HepG2 (cell line): Measurements from ENCODE around the gene RASIP1. TPM values are rescaled to one million over a fixed set of nuclear protein-coding genes. Genes with fewer than 3 reads are reported as not detected.

Experiments
- AKAP8 ChIP-seq: sonication (generic); formaldehyde crosslinking; IDR thresholded peaks from 2 replicates; pipeline ENCODE4 v1.5.1; 2020; ENCODE audit warnings: mild to moderate bottlenecking, missing genetic modification reagents
- CCAR2 ChIP-seq: fragments of 200-400 bp; formaldehyde crosslinking; optimal IDR thresholded peaks from 2 replicates; pipeline ENCODE3; 2018; ENCODE audit warnings: low read depth, mild to moderate bottlenecking, low read length, moderate library complexity
- FOSL1 ChIP-seq: sonication (generic); formaldehyde crosslinking; IDR thresholded peaks from 2 replicates; pipeline ENCODE4 v1.9.0; 2021; ENCODE audit warnings: missing genetic modification reagents, borderline replicate concordance
- GTF3A ChIP-seq: sonication (generic); formaldehyde crosslinking; conservative IDR thresholded peaks from 2 replicates; pipeline ENCODE4 v1.4.0; 2020; ENCODE audit warnings: mild to moderate bottlenecking, missing genetic modification reagents
- HMGXB4 ChIP-seq, 2 experiments: sonication (generic) in 1 of 2; formaldehyde crosslinking in 1 of 2; IDR thresholded peaks; 2 replicates each; pipeline versions ENCODE4 v1.4.0 to v1.6.1; 2018 to 2020; ENCODE audit warnings: missing genetic modification reagents in 2 of 2, borderline replicate concordance in 1 of 2, low read depth in 1 of 2, mild to moderate bottlenecking in 1 of 2, missing biosample characterization in 1 of 2
- IRF9 ChIP-seq: sonication (generic); formaldehyde crosslinking; IDR thresholded peaks from 2 replicates; pipeline ENCODE4 v1.8.0; 2022; ENCODE audit warnings: missing genetic modification reagents, mild to moderate bottlenecking, borderline replicate concordance
- MAZ ChIP-seq, 2 experiments: sonication (generic) in 1 of 2; formaldehyde crosslinking in 1 of 2; IDR thresholded peaks; 2 replicates each; pipeline versions ENCODE4 v1.5.0 to v1.6.1; 2012 to 2020; ENCODE audit warnings: low read depth in 2 of 2, mild to moderate bottlenecking in 2 of 2, borderline replicate concordance in 1 of 2, improper control_type of control experiment in 1 of 2, low read length in 1 of 2, missing genetic modification reagents in 1 of 2, moderate library complexity in 1 of 2
- MTF2 ChIP-seq: sonication (generic); formaldehyde crosslinking; IDR thresholded peaks from 2 replicates; pipeline ENCODE4 v1.5.0; 2020; ENCODE audit warnings: missing genetic modification reagents, borderline replicate concordance
- NFKB2 ChIP-seq: sonication (generic); formaldehyde crosslinking; IDR thresholded peaks from 2 replicates; pipeline ENCODE4 v1.4.0; 2020; ENCODE audit warnings: missing genetic modification reagents, borderline replicate concordance
- NFKBIZ ChIP-seq: IDR thresholded peaks from 2 replicates; pipeline ENCODE4 v1.6.1; 2018; ENCODE audit warnings: missing genetic modification reagents, missing compliant biosample characterization
- ONECUT2 ChIP-seq: sonication (generic); formaldehyde crosslinking; IDR thresholded peaks from 2 replicates; pipeline ENCODE4 v1.4.0; 2020; ENCODE audit warnings: missing genetic modification reagents
- RBM22 ChIP-seq: fragments of 200-400 bp; formaldehyde crosslinking; optimal IDR thresholded peaks from 2 replicates; pipeline ENCODE3; 2017; ENCODE audit warnings: mild to moderate bottlenecking, low read length, moderate library complexity
- RFX1 ChIP-seq: fragments of 450-650 bp; IDR thresholded peaks from 2 replicates; pipeline ENCODE4 v1.6.1; 2017
- RXRA ChIP-seq: sonication (generic); formaldehyde crosslinking; IDR thresholded peaks from 2 replicates; pipeline ENCODE4 v1.5.1; 2020; ENCODE audit warnings: missing genetic modification reagents
- STAG1 ChIP-seq: sonication (generic); formaldehyde crosslinking; IDR thresholded peaks from 2 replicates; pipeline ENCODE4 v1.4.0; 2020; ENCODE audit warnings: missing genetic modification reagents
- TFE3 ChIP-seq: IDR thresholded peaks from 2 replicates; pipeline ENCODE4 v1.6.1; 2016
- ZFP62 ChIP-seq: sonication (generic); formaldehyde crosslinking; IDR thresholded peaks from 2 replicates; pipeline ENCODE4 v1.4.0; 2020; ENCODE audit warnings: missing genetic modification reagents
- ZFP91 ChIP-seq: sonication (generic); formaldehyde crosslinking; IDR thresholded peaks from 2 replicates; pipeline ENCODE4 v1.9.0; 2022; ENCODE audit warnings: missing genetic modification reagents, mild to moderate bottlenecking, borderline replicate concordance
- ZNF121 ChIP-seq: sonication (generic); formaldehyde crosslinking; IDR thresholded peaks from 2 replicates; pipeline ENCODE4 v1.5.0; 2020; ENCODE audit warnings: mild to moderate bottlenecking, missing genetic modification reagents
- ZNF253 ChIP-seq: sonication (generic); formaldehyde crosslinking; IDR thresholded peaks from 2 replicates; pipeline ENCODE4 v1.8.0; 2022; ENCODE audit warnings: mild to moderate bottlenecking, missing genetic modification reagents, borderline replicate concordance
- ZNF543 ChIP-seq: sonication (generic); formaldehyde crosslinking; IDR thresholded peaks from 2 replicates; pipeline ENCODE4 v1.4.0; 2020; ENCODE audit warnings: mild to moderate bottlenecking, missing genetic modification reagents
- ZNF577 ChIP-seq: sonication (generic); formaldehyde crosslinking; IDR thresholded peaks from 2 replicates; pipeline ENCODE4 v1.4.0; 2020; ENCODE audit warnings: mild to moderate bottlenecking, low read depth, missing genetic modification reagents, borderline replicate concordance
- polyA plus RNA-seq, 8 experiments: library from polyadenylated mRNA; depleted of rRNA in 3 of 8; stranded (reverse) in 7 of 8; unstranded in 1 of 8; fragments of >200 nt; fragmentation: Illumina TruSeq in 4 of 8; extraction: Trizol in 4 of 8; gene quantifications; 2 replicates each; pipeline versions ENCODE4 v1.2.1 to v1.2.3, GENCODE V29; 2011 to 2016; ENCODE audit warnings: low read depth in 4 of 8, missing spikeins in 1 of 8, mixed read lengths in 1 of 8; ENCODE audit not compliant: insufficient read depth in 1 of 8
- total RNA-seq, 5 experiments: library from RNA; depleted of rRNA; stranded (reverse); fragments of >200 nt; fragmentation: Illumina TruSeq; extraction: Trizol; gene quantifications; 2 replicates each; pipeline ENCODE4 v1.2.3, GENCODE V29; 2016; ENCODE audit warnings: low read depth in 1 of 5

RASIP1 gene
- total and polyA plus RNA-seq, 2 of the 13 experiments (the other 11 are each of a cell fraction or from before 2014, with no cell fraction given), result 0.44 to 0.58 TPM

- peak; percentile 31; the same call in 1 of the 2 replicates for TF ChIP-seq IRF9 (CRISPR knock-in tag)
- no peak for TF ChIP-seq GTF3A (CRISPR knock-in tag)
- TF ChIP-seq RXRA, result peak; percentile 40; the same call in 1 of the 2 replicates
- peak; percentile 49; the same call in 1 of the 2 replicates for TF ChIP-seq MAZ (IDR thresholded peaks at IDR 0.05; ENCODE audit: borderline replicate concordance, low read depth, low read length)
- 0 out of 2 replicates have a peak, but pooled peaks have one; percentile 22 for TF ChIP-seq MAZ (CRISPR knock-in tag; IDR thresholded peaks at IDR 0.05; ENCODE audit: low read depth)
- TF ChIP-seq ZNF543, result no peak
- TF ChIP-seq ZNF121 (CRISPR knock-in tag), result no peak
- no peak for TF ChIP-seq MTF2 (CRISPR knock-in tag)
- TF ChIP-seq NFKBIZ (CRISPR knock-in tag), result no peak
- TF ChIP-seq TFE3 (CRISPR knock-in tag), result peak; percentile 64
- TF ChIP-seq AKAP8, result no peak
- no peak for TF ChIP-seq RBM22
- peak; percentile 70; the same call in 1 of the 2 replicates for TF ChIP-seq ZFP91 (CRISPR knock-in tag)
- TF ChIP-seq ZNF577, result no peak
- peak; percentile 72 for TF ChIP-seq RFX1
- no peak for TF ChIP-seq CCAR2
- 0 out of 4 replicates have a peak, but pooled peaks of 1 of the 2 experiments have one; percentile 13 for TF ChIP-seq HMGXB4 (CRISPR knock-in tag; IDR thresholded peaks at IDR 0.05; ENCODE audit: borderline replicate concordance in 1 of 2, low read depth in 1 of 2)
- TF ChIP-seq NFKB2, result no peak
- no peak for TF ChIP-seq ONECUT2
- TF ChIP-seq STAG1 (CRISPR knock-in tag), result no peak
- 0 out of 2 replicates have a peak, but pooled peaks have one; percentile 82 for TF ChIP-seq ZFP62
- TF ChIP-seq ZNF253 (CRISPR knock-in tag), result no peak
- TF ChIP-seq FOSL1 (CRISPR knock-in tag), result no peak
Measured at GRCh38 chr19:48720613-48721296, 19.7 kb downstream of the RASIP1 start (continued).
